ENCODE measurements around the gene SNX18.

SNX18 gene

DNA sequence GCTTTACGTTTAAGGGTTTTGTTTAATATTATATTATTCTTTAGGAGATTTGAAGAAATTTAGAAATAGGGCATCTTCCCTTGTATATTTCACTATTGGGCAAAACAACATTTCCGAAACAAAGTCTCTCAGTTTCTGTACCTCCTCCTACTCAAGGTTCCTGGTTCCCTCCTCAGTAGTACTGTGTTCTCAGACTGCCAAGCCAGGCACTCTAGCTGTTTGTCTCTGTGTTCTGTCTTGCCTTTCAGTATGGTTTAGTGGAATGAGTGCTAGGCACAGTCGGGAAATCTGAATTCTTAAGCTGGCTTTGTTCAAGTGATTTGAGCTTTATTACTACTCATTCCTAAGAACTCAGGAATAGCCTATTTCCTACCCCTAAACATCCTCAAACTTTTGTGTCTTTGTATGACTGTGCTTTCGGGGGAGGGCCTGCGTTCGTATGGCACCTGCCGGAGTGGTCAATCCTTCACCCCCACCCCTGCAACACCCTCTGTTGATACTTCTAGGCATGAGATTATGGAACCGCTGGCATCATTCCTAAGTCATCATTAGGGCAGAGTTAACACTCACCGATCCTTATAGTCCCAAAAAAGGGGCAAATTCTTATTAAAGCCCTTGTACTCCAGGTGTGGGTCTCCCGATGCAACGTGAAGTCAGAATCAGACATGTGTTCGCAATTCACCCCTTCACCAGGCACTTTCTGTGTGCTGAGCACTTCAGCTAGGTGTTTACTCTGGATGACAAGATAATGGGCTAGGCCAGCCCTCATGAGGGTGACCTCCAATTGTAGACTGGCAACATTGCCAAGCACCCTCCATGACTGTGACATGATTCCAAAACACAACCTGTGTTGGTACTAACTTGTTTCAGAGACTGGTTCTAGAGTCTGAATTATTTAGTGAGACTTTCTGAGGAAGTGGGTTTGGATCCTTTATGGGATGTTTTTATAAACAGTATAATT, 24.5 kb downstream of the SNX18 start:
- peak; percentile 33 for DNase-seq

DNA sequence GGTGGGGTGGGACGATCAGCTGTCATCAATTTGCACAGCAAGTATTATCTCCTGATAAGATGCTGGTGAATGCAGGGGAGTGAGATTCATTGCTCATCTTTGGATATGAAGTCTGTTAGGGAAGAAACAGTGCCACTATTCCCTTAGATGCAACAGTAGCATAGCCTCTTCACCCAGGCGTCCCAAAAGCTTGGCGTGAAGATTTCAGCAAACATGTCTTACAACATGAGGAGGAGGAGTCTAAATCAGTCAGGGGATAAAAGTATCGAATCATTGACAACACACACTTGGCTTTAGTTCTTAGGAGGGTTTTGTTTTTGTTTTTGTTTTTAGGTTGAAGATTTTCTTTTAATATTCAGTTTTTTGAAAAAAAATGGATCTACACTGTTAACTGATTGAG, 26.5 kb downstream of the SNX18 start:
- DNase-seq: no peak

DNA sequence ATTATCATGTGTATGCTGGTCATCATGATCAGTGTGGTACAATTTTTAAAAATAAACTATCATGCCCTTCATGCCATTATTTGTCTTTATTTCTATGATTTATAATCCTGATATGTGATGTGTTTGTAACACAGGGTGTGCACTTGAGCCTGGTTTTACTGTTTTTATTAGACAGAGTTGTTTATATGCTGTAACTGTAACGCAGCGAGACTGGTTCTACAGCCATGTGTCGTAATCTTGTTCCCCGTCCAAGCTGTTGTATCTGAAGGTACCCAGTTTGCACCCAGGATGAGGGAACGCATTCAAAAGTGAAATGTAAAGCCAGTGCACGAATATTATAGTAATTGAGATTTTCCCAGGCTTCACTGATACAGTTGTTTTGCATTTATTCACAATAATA, 28.2 kb downstream of the SNX18 start:
- no peak for DNase-seq

DNA sequence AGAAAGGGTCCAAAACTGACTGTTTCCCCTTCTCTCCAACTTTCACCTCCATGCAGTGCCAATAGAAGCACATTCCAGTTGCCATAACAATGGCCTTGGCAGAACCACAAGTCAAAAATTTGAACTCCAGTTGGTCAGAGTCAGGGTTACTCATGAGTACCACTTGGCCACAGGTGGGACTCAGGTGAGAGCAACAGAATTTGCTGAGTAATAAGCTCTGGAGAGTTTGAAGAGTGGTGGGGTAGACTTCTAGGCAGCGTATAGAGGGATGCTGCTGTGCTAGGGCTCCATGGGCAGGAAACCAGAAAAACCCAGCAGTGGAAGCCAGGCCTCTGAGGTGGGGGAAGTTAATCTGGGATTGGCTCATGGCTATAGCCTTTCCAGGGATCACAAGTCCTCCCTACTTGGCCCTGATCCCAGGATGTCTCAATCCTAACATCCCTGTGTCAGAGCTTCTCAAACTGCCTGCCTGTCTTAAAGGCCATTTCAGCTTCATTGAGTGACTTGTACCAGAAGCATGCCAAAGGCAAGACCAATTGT, 30.2 kb downstream of the SNX18 start:
- DNase-seq: no peak

DNA sequence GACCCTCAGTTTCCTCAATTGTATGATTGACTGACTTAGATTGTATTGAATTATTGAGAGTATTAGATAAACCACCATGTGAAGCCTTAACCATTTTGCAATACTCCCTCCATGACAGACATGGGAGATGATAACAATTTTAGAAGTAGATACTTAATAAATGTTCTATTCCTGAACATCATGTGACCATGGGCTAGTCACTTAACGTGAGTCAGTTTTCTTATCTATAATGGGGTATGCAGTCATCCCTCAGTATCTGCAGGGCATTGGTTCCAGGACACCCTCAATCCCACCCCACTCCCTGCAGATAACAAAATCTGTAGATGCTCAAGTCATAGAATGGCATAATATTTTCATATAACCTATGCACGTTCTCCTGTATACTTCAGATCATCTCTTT, 31.0 kb downstream of the SNX18 start:
- no peak for DNase-seq

DNA sequence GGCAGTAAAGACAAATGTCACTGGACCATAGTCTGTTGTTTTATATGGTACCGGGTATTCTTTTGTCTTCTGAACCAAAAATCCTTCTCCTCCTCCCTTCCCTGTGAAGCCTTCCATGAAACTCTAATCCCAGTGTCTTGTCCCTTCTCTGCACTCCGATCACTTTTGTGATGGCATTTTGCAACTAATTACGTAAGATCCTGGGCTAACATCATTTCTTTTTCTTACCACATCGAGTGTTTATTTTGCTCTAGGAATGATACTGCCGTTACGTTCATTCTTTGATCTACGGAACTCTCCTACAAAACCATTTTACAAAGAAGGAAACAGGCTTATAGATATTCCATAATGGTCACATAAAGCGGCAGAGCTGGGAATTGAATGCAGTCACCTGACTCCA, 33.7 kb downstream of the SNX18 start:
- DNase-seq: no peak

DNA sequence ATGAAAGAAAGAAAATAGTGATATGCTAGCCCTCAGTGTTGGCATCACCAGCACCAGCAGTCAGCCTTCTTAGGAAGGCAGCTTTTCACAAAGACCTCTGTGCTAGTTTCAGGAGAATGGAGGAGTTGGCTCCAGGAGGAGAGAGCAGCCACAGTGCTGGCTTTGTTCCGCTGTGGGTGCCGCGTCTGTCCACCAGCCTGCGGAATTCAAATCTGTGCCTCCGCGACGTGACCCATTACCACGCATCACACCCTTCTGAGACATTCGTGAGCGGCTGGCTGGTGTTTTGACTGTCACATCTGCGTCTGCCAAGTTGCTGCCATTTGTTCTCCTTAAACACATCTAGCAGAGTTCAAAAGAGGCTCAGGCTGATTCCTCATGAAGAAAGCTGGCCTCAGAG, 34.4 kb downstream of the SNX18 start:
- no peak for DNase-seq

DNA sequence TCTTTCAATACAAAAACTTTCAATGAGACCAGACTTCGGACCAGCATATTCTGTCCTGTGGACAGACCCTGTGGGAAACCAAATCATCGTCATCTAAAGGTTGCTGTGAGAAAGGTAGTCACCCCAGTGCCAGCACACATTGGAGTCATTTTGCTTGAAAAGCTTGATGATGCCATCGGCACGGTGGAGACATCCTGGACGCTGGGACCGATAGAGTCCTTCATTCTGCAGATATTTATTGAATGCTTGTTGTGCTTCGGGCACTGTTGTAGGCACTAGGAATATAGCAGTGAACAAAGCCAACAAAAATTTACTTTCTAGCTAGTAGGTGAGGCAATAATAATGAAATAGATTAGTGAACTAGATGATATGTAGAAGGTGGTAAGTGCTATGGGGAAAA, 34.9 kb downstream of the SNX18 start:
- DNase-seq: no peak

DNA sequence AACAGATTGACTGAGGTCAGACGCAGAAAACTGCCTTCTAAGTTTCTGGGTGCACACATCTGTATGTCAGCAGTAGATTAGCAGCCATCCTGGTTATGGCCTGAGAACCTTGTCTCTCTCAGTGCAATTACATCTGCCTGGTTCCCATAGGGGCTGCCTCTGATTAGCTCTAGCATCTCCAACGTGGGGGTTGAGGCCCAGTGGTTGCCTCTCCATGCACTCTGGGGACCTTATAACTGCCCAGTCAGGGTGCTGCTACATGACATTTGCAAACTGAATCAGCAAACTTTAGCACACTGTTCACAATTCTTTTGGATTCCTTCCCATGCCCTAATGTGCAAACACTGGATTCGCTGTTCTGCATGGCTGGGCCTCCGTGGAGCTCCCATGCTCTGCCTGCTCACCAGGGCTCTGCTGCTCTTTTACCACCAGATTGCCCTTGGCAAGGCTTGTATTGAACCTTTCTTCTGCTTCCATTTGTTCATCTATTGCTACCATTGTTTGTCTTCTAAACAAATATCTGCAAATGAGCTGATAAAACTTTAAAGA, 36.2 kb downstream of the SNX18 start:
- DNase-seq: no peak

DNA sequence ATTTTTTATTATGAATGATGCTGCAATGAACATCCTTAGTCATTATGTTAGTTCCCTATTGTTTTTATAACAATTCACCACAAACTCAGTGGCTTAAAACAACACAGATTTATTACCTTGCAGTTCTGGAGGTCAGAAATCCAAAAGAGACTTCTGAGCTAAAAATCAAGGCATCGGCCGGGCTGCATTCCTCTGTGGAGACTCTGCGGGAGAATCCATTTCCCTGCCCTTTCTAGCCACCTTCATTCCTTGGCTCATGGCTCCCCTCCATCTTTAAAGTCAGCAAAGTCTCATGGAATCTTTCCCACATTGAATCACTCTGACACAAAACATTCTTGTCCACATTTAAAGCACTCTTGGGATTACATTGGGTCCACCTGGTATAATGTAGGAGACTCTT, 38.6 kb downstream of the SNX18 start:
- no peak for DNase-seq

DNA sequence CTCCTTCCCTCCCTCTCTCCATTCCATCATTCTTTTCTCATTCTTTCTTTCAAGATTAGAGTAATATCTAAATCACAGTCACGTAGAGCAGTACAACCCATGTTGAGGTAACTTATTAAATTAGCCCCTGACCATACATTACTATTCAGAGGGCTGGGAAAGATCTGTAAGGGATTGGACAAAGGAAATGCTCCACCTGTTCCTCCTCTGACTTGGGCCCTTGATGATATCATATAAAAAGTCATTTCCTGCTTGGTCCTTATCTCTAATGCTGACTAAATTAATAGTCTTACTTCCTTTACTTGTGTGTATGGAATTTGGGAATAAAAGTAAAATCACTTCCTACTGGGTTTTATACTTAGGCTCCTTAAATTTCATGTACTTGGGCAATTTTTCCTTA, 40.8 kb downstream of the SNX18 start:
- DNase-seq: no peak

DNA sequence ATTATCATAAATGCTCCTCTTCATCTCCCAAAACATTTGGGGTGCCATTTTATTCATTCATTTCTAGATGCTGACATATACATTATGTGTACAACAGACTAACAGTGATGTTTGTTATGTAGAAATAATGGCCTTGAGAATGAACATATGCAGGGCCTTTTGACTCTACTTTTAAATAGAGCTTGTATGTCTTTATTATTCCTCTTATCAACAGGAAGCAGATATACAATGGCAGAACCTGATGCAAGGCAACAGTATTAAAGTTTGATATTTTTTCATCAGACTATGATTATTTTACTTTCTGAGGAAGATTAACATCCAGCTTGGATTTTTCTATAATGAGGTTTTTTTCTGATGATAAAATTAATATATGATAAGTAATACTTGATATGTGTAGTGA, 44.1 kb downstream of the SNX18 start:
- no peak for DNase-seq

DNA sequence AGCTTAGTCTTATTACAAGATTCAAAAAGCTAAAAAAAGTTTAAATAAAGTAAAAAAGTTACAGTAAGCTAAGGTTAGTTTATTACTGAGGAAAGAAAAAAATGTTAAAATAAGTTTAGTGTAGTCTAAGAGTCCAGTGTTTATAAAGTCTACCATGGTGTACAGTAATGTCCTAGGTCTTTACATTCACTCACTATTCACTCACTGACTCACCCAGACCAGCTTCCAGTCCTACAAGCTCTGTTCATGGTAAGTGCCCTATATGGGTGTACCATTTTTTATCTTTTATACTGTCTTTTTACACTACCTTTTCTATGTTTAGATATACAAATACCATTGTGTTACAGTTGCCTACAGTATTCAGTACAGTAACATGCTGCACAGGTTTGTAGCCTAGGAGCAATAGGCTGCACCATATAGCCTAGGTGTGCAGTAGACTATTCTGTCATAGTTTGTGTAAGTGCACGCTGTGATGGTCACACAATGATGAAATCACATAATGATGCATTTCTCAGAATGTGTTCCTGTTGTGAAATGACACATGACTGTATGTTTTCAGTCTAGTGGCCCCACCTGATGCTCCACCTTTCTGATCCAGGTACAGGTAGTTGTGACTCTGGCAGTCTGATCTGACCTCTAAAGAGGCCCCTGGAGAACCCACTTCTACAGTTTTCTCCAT, 45.7 kb downstream of the SNX18 start:
- DNase-seq: no peak

DNA sequence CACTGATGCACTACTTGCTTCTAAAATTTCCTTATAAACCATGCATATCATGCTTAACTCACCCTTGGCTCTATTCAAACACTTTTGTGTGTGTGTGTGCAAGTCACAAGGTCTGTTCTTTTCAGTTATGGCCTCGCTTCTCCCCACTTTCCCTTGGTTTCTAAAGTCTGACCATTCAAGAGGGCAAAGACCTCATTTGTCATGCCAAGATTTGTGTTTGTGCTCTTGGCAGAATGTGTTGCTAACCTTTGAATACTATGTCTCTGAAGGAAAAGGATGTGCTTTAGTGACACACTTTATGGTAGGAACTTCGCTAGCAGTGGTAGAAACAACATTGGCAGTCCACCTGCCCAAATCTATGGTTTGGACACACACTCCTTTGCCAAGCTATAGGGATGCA, 50.4 kb downstream of the SNX18 start:
- no peak for DNase-seq

DNA sequence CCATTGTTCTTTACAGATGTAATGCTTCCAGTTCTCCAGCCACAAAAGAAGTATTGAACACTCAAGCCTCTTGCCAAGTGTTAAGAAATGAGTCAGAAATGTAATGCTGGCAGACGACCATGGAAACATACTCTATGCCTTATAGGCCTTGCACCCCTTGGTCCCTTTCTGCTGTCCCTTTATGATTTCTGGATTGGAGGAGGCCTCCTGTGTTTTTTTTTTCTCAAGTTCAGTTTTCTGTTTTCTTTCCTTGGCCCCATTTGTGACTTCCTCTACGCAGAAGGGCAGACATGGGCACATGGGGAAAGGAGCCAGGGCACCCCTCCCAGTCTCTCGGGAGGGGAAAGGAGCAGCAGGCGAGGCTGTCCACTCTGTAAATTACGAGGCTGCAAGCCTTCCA, 53.4 kb downstream of the SNX18 start:
- DNase-seq: no peak

DNA sequence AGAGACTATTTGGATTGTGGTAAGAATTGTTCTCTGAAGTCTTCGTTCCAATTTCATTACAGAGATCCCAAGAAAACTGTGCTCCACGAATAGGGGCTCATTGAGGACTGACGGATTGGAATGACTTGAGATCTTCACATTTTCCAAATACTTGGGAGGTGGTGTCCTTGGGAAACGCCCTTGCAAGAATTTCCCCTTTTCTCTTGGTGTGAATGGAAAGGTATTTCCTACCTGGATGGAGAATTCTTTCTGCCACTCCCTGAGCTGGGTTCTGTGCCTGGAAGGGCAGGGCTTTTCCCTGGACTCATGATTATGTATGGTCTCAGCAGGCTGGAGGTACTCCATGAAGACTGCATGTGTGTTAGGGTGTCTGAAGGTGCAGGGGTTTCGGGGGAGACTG, 53.9 kb downstream of the SNX18 start:
- no peak for DNase-seq

DNA sequence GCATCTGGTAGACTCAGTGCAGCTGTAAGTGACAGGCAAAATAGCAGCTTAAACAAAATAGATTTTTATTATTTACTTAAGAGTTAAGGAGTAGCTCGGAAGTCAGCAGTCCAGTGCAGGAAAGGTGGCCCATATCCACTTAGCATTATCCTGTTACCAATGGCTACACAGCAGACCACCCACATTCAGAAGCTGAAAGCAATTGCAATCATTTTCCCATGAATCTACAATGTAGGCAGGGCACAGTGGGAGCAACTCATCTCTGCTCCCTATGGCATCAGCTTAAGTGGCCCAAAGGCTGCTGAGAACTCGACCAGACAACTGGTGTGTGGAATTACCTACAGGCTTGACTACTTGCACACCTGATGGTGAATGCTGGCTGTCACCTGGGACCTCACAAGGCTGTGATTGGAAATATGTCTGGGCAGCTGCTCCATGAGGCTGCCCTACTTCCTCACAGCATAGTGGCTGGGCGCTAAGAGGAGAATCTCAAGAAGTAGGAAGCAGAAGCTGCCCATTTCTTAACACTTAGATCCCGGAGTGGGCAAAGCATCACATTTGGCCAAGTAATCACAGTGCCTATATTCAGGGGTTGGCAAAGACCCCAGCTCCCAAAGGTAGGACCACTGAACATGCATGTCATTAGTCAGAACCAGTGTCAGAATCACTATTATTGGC, 56.4 kb downstream of the SNX18 start:
- no peak for DNase-seq

DNA sequence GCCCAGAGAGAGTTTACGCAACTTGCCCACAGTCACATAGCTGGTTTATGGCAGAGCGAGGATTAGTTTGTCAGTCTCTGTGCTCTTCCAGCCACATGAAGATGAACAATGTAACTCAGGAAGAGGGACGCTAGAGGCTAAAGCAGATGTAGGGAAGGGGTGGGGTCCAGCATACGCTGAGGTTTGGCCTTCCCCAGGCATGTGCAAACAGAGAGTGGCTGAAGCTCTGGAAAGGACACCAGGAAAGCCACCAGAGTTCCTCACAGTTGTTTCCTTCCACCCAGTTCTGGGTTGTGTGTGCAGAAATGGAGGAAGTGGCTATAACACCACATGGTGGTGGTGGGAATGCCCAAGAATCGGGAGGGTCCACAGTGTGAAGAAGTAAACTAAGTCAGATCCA, 60.0 kb downstream of the SNX18 start:
- DNase-seq: no peak

DNA sequence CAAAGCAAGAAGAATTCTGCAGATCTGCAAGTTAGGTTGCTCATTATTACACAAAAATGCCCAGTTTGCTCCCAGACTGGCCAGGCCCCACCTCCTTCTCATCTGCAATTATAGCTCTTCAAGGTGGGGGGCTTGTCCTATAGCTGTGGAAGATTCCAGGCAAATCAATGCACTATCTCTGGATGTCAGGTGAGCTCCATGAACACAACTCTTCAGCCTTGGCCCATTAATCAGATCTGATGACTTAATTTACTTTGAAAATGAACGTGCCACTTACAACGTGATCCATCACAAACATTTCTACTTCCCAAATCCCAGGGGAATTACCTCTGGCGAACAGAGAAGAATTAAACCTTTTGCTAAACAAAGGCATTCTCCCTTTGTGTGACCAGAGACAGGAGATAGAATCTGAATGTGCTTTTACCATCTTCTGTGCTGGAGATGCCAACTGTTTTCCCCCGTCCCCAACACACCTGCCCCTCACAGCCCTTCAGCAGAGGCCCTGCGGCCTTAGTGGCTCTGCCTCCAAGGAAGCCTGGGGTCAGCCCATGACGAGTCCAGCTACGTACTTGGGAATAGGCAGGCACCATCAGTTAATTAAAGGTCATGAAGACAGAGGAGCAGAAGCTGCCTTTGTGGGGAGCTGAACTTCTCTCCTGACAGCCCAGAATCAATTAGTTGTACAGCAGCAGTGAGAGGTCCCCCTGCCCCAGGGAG, 60.5 kb downstream of the SNX18 start:
- no peak for DNase-seq

DNA sequence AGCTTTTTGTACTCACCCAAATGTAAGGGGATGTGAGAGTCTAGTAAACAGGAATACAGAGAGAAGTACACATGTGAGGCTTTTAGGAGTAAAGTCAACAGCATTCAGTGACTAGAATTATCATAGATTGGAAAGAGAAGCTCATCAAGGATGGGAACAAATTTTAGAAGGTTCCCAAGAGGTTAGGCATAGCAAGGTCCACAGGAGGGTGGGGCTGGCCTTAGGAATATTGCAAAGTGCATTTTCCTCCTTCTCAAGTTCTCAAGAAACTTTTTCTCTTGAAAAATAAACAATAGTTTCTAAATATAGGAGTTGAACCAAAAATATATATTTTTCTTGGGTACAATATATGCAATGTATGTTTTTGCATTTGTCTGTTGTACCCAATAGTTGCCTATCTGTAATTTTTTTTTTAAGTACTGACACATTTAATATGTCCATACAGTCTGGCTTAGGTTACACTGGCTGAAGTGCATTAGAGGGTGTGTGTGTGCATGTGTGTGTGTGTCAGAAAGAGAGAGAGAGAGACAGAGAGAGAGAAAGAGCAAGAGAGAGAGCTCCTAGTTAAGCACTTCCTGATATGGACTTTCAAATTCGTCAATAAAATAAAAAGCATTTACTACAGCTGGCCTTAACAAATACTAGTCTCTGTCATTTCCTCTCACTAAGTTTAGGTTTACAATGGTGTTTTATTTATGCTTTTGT, 62.2 kb downstream of the SNX18 start:
- DNase-seq: no peak

DNA sequence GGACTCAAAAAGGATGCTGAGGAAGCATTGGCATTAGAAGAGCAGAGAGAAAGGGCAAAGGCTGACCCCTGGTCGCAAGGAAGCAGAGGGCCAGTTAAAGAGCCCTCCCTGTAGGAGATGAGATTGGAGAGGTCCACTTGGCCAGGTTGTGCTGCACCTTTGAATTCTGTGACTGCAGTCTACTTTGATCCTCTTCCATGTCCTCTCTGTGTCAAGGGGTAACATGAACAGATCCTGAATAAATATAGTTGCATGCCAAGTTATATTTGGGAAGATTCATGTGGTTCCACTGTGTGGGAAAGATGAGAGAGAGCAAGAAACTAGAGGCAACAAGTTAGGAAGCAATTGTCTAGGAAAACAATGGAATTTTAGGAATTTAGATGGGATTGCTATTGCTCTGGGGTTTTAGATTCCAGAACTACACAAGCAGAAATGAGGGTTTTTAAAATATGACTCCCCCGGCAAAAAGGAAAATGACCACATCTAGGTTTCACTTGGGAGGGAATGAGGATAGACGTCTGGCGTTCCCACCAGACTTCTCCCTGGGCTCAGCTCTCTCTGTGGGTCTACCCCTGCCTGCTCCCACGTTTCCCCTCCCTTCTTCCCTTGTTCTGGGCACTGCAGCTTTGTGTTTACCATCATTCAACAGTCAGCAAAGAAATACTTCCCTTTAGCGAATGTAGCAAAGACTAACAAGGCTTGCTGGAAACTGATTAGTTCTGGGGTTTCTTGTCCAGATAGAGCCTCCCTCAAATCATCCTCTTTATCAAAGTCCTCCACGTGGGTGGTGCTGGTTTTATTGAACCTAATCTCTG, 63.6 kb downstream of the SNX18 start:
- no peak for DNase-seq
